ENCODE data around the gene MACROD2.
"Not testable (repeated sequence)": the region's sequence is repeated elsewhere in the genome, so short reads cannot be mapped to it uniquely, and the experiment has no call there.

Gene MACROD2

GRCh38 chr20:14451458-14451857, 456.1 kb downstream of the MACROD2 start:
- DNase-seq (ENCODE audit: extremely low read depth, low read depth), result no peak
- no peak for TF ChIP-seq CTCF (IDR thresholded peaks at IDR 0.05; ENCODE audit: low read depth, low read length)

- no peak for DNase-seq (ENCODE audit: extremely low read depth, low read depth)
- TF ChIP-seq CTCF (IDR thresholded peaks at IDR 0.05; ENCODE audit: low read depth, low read length), result no peak
Measured at GRCh38 chr20:14453259-14453658, 457.9 kb downstream of the MACROD2 start.

- no peak for TF ChIP-seq CTCF (IDR thresholded peaks at IDR 0.05; ENCODE audit: low read depth, low read length)
- no peak for DNase-seq (ENCODE audit: extremely low read depth, low read depth)
Measured at GRCh38 chr20:14454296-14454695, 459.0 kb downstream of the MACROD2 start.

GRCh38 chr20:14467104-14467827, 471.9 kb downstream of the MACROD2 start:
- not testable (repeated sequence) for DNase-seq (ENCODE audit: extremely low read depth, low read depth)

GRCh38 chr20:14470231-14470899, 475.0 kb downstream of the MACROD2 start:
- no peak for TF ChIP-seq CTCF (IDR thresholded peaks at IDR 0.05; ENCODE audit: low read depth, low read length)
- DNase-seq (ENCODE audit: extremely low read depth, low read depth), result no peak

- no peak for TF ChIP-seq CTCF (IDR thresholded peaks at IDR 0.05; ENCODE audit: low read depth, low read length)
- DNase-seq (ENCODE audit: extremely low read depth, low read depth), result no peak
Measured at GRCh38 chr20:14470977-14471661, 475.8 kb downstream of the MACROD2 start.

GRCh38 chr20:14477125-14477524, 481.8 kb downstream of the MACROD2 start:
- peak; percentile 27 for DNase-seq (ENCODE audit: extremely low read depth, low read depth)
- TF ChIP-seq CTCF (IDR thresholded peaks at IDR 0.05; ENCODE audit: low read depth, low read length), result no peak

All from AG09319 (cell line).